GM21447 (cell line): Measurements from ENCODE around the gene IDH1.
"Not testable (repeated sequence)": the region's sequence is repeated elsewhere in the genome, so short reads cannot be mapped to it uniquely, and the experiment has no call there.

Source experiments
- ATAC-seq: cut with Tn5 transposase; IDR thresholded peaks from one replicate; pipeline ENCODE4 v1.9.1; 2021; ENCODE audit not compliant: unreplicated experiment

The IDH1 gene

DNA sequence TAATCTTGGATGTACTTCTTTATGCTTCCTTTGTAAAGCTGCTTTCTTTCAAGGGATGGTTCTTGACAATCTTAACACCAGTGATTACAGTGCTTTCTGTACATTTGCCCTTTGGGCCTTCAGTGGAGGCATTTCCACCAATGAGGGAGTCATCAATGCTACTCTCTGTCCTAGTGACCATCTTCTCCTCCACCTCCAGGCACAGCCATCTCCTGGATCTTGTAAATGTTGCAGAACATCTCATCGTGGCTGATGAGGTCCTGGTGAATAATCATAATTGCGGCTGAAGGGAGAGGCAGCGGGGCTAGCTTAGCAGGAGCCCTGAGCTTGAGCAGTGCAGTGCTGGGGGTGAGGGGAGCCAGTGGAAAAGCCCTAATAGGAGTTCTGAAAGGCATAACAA is 32.5 kb downstream of the IDH1 start:
- no peak for ATAC-seq

DNA sequence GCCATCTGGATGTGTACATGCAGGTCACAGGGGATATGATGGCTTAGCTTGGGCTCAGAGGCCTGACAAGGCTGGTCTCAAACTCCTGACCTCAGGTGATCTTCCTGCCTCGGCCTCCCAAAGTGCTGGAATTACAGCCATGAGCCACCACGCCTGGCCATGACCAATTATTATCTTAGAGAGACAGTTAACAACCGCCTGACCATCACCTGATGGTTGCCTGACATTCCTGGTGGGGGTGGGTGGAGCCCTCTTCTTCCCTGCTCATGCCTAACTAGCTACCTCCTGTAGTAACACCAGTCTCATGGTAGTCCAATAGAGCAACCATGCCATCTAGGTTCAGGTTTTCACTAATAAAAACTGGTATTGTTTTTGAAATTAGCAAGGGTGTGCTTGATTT is 33.0 kb downstream of the IDH1 start:
- ATAC-seq = not testable (repeated sequence)

GRCh38 chr2:208210688-208211451 is 44.0 kb downstream of the IDH1 start:
- no peak for ATAC-seq

DNA sequence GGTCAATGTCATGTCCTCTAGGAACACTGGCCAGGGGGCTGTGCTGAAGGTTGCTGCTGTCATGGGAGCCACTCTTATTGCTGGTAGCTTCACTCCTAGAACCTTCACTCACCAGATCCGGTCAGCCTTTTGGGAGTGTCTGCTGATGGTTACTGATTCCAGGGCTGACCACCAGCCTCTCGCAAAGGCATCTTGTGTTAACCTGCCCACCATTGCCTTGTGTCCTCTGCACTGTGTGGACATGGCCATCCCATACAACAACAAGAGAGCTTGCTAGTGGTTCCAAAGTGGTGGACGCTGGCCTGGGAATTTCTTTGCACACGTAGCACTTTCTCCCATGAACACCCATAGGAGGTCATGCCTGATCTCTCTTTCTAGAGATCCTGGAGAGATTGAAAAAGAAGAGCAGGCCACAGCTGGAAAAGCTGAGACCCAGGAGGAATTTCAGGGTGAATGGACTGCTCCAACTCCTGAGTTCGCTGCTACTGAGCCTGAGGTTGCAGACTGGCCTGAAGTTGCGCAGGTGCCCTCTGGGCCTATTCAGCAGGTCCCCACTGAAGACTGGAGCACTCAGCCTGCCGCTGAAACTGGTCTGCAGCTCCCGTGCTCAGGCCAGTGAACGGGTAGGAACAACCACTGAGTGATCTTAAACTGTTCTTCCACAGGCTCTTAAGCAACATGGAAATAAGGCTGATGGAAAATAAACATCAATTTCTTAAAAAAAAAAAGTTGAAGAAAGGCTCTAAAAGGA is 46.4 kb downstream of the IDH1 start:
- ATAC-seq = no peak

DNA sequence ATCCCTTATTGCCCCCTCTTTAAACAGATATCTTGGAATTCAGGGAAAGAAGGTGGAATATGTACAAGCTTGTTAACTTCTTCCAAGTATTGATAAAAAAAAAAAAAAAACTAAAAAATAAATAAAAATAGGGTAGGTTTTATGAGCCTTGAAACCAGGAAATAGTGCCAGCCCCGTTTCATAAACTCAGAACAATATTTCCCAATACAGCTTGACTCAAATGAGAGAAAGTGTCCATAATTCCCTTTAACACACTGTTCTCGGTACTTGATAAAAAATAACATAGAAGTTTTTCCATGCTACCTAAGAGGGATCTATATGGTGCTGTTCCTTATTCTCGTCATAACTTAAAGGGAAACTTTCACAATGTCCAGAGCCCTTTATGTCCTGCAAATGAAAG is 47.1 kb downstream of the IDH1 start:
- no peak for ATAC-seq

GRCh38 chr2:208204166-208204565 is 50.7 kb downstream of the IDH1 start:
- no peak for ATAC-seq

DNA sequence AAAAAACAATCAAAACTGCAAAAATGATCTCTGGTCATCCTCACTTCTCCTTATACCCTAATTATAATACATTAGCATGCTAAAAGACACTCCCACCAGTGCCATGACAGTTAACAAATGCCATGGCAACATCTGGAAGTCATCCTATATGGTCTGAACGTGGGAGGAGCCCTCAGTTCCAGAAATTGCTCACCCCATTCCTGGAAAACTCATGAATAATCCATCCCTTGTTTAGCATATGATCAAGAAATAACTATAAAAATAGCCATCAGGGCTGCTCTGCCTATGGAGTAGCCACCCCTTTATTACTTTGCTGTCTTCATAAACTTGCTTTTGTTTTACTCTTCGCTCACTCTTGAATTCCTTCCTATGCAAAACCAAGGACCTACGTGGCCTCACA is 59.3 kb downstream of the IDH1 start:
- no peak for ATAC-seq

DNA sequence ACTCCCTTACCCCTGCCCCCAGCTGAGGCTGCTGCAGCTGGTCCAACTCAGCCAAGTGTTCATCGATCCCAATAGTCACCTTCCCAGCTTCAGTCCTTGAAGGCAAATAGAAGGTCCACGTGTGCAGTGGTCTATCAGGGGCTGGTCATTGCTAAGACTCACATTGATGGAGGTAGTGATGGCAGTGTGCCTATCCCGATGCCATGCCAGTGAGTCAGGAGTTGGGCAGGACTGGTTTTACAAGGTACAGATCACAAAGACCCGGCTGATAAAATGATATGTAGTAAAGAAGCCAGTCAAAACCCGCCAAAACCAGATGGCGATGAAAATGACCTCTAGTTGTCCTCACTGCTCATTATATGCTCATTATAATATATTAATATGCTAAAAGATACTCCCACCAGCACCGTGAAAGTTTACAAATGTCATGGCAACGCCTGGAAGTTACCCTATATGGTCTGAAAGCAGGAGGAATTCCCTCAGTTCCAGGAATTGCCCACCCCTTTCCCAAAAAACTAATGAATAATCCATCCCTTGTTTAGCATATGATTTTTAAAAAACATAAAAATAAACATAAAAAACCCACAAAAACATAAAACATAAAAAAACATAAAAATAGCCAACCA is 62.1 kb downstream of the IDH1 start:
- no peak for ATAC-seq

- ATAC-seq = no peak
These were observed 64.9 kb downstream of the IDH1 start, which contains the start of gene C2orf80 for GRCh38 chr2:208189810-208190503. Gene C2orf80 (minus strand): TSS chr2:208190030. CDS start chr2:208186986, 3,044 bp downstream.

GRCh38 chr2:208189069-208189809 is 65.6 kb downstream of the IDH1 start:
- ATAC-seq = no peak

DNA sequence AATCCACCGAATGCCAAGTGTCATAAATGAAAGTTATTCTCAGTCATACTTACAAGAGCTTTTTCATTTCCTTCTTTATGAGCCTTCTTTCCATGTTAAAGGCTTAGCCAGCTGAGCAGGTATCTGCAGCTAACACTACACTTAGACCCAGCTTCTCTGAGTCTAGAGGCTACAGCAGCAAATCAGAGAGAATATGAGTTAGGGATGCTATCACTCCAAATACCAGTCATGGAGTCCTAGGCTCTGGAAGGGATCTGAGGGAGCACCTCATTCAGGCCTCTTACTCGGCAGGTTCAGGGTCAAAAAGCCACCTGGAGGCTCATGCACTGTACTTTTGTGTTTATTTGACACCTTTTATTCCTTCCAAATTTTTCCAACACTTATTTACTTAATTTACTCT is 68.0 kb downstream of the IDH1 start:
- no peak for ATAC-seq

DNA sequence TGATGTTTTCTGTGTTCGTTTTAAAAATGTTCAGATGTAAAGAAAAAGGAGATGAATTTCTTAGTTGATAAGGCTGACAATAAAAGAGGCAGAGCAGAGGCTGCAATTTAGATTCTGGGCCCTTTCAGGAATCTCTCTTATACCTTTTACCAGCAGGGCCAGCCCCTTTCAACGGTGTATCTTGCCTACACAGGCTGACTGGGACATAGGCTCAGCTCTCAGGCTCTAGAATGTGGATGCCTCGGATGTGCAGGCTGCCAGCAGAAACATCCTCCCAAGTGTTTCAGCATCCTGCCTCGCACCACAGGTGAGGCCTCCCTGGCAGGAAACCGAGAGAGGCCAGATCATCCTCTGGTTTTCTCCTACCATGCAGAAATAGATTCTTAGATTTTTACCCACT is 68.4 kb downstream of the IDH1 start:
- ATAC-seq = no peak
